GM19025 (cell line): ENCODE measurements around the gene DMBT1.

Experiments used
- ATAC-seq: cut with Tn5 transposase; IDR thresholded peaks from one replicate; pipeline ENCODE4 v1.9.1; 2021; ENCODE audit warnings: mild to moderate bottlenecking, low read depth, moderate library complexity; ENCODE audit not compliant: unreplicated experiment

The DMBT1 gene

GRCh38 chr10:122560279-122560804 is at the start of gene DMBT1:
TSS of gene DMBT1 (plus strand) at chr10:122560754. CDS start at chr10:122560771, 17 bp downstream.
- no peak for ATAC-seq

- ATAC-seq: no peak
These were observed 47.5 kb upstream of the DMBT1 start for GRCh38 chr10:122513053-122513452.

GRCh38 chr10:122514045-122514840 is 46.3 kb upstream of the DMBT1 start:
- ATAC-seq: no peak

- no peak for ATAC-seq
These were observed 45.5 kb upstream of the DMBT1 start for GRCh38 chr10:122515022-122515424.

- no peak for ATAC-seq
These were observed 44.8 kb upstream of the DMBT1 start for GRCh38 chr10:122515588-122516231.

- ATAC-seq: no peak
These were observed 43.8 kb upstream of the DMBT1 start for GRCh38 chr10:122516734-122517133.

- ATAC-seq: no peak
These were observed 41.4 kb upstream of the DMBT1 start for GRCh38 chr10:122519144-122519543.

- ATAC-seq: no peak
These were observed 40.7 kb upstream of the DMBT1 start for GRCh38 chr10:122519873-122520272.

GRCh38 chr10:122521011-122521410 is 39.5 kb upstream of the DMBT1 start:
- no peak for ATAC-seq

- no peak for ATAC-seq
These were observed 35.7 kb upstream of the DMBT1 start for GRCh38 chr10:122524811-122525210.

GRCh38 chr10:122525788-122526187 is 34.8 kb upstream of the DMBT1 start:
- ATAC-seq: no peak

GRCh38 chr10:122526892-122527291 is 33.7 kb upstream of the DMBT1 start:
- no peak for ATAC-seq

- no peak for ATAC-seq
These were observed 30.4 kb upstream of the DMBT1 start for GRCh38 chr10:122530177-122530576.

GRCh38 chr10:122531261-122531660 is 29.3 kb upstream of the DMBT1 start:
- no peak for ATAC-seq

GRCh38 chr10:122531939-122532338 is 28.6 kb upstream of the DMBT1 start:
- no peak for ATAC-seq

- no peak for ATAC-seq
These were observed 27.8 kb upstream of the DMBT1 start for GRCh38 chr10:122532601-122533296.

GRCh38 chr10:122537545-122537944 is 23.0 kb upstream of the DMBT1 start:
- ATAC-seq: no peak

GRCh38 chr10:122541541-122542002 is 19.0 kb upstream of the DMBT1 start:
- no peak for ATAC-seq

- ATAC-seq: no peak
These were observed 16.7 kb upstream of the DMBT1 start for GRCh38 chr10:122543676-122544445.

GRCh38 chr10:122544493-122544892 is 16.1 kb upstream of the DMBT1 start:
- ATAC-seq: no peak
